ENCODE data around the gene IGFBP2.

DNA sequence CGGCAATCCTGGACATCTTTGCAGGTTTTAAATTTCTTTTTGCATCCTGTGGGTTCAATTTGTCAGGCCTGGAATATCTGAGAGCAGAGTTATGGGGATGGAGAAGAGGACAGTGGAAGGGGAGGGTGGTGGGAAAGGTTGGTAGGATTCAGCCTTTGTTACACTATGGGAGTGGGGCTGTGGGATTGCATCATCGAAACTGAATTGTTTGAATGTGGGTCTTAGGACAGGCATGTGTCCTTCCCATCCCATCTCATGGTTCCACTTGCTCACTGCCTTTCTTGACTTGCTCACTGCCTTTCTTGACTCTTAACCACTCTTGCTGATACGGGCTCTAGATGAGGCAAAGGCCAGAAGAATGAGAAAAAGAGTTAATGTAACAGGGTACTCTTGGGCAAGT lies 12.9 kb downstream of the IGFBP2 start:
- TF ChIP-seq, protein P1, sequence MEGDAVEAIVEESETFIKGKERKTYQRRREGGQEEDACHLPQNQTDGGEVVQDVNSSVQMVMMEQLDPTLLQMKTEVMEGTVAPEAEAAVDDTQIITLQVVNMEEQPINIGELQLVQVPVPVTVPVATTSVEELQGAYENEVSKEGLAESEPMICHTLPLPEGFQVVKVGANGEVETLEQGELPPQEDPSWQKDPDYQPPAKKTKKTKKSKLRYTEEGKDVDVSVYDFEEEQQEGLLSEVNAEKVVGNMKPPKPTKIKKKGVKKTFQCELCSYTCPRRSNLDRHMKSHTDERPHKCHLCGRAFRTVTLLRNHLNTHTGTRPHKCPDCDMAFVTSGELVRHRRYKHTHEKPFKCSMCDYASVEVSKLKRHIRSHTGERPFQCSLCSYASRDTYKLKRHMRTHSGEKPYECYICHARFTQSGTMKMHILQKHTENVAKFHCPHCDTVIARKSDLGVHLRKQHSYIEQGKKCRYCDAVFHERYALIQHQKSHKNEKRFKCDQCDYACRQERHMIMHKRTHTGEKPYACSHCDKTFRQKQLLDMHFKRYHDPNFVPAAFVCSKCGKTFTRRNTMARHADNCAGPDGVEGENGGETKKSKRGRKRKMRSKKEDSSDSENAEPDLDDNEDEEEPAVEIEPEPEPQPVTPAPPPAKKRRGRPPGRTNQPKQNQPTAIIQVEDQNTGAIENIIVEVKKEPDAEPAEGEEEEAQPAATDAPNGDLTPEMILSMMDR (IDR thresholded peaks at IDR 0.05 in 8 of 11, conservative IDR thresholded peaks at IDR 0.05 in 3 of 11): no peak
- TF ChIP-seq POLR2A (IDR thresholded peaks at IDR 0.05): no peak

Data from spleen (tissue), 7 donors.